Gastroesophageal sphincter (tissue), 3 donors: ENCODE measurements around the gene CACNA1D.

Experiments
- CTCF ChIP-seq, 4 experiments: fragments of 200-600 bp in 2 of 4; fragments of 450-650 bp in 2 of 4; sonication (generic) in 1 of 4; IDR thresholded peaks; one replicate each; pipeline ENCODE4 v1.5.1; 2017 to 2019; ENCODE audit warnings: antibody characterized with exemption in 4 of 4, mild to moderate bottlenecking in 2 of 4, moderate library complexity in 2 of 4
- POLR2A ChIP-seq, 2 donors: fragments of 450-650 bp; IDR thresholded peaks; one replicate each; pipeline ENCODE4 v1.6.1; 2017; ENCODE audit warnings: antibody characterized with exemption in 2 of 2, mild to moderate bottlenecking in 2 of 2, moderate library complexity in 1 of 2

GRCh38 chr3:53708001-53708621, 213.7 kb downstream of the CACNA1D start:
- no peak for TF ChIP-seq POLR2A (IDR thresholded peaks at IDR 0.05)
- TF ChIP-seq CTCF (IDR thresholded peaks at IDR 0.05) = no peak
